GM06990 (cell line): Measurements from ENCODE around the gene FAM120A.

Experiments
- DNase-seq: peaks from one replicate; pipeline ENCODE4 v3.0.0-alpha.2; 2011; ENCODE audit not compliant: insufficient read length; ENCODE audit errors: extremely low read depth
- H3K27me3 ChIP-seq: replicated peaks from 2 replicates; pipeline ENCODE4 v1.6.0; 2011; ENCODE audit warnings: low read length; ENCODE audit not compliant: control insufficient read depth, insufficient read depth
- H3K36me3 ChIP-seq: 2 replicates; pipeline ENCODE4 v1.5.1; 2011; ENCODE audit warnings: low read length; ENCODE audit not compliant: control insufficient read depth, insufficient read depth
- H3K4me3 ChIP-seq: replicated peaks from 2 replicates; pipeline ENCODE4 v1.5.1; 2011; ENCODE audit warnings: low read depth, mild to moderate bottlenecking, control low read depth, low read length
- TF ChIP-seq, protein P1 (sequence below): IDR thresholded peaks from 2 replicates; pipeline ENCODE4 v1.5.1; 2011; ENCODE audit warnings: low read length, control low read depth, mild to moderate bottlenecking, inconsistent platforms; ENCODE audit not compliant: insufficient read depth, poor library complexity, severe bottlenecking

The FAM120A gene

DNA sequence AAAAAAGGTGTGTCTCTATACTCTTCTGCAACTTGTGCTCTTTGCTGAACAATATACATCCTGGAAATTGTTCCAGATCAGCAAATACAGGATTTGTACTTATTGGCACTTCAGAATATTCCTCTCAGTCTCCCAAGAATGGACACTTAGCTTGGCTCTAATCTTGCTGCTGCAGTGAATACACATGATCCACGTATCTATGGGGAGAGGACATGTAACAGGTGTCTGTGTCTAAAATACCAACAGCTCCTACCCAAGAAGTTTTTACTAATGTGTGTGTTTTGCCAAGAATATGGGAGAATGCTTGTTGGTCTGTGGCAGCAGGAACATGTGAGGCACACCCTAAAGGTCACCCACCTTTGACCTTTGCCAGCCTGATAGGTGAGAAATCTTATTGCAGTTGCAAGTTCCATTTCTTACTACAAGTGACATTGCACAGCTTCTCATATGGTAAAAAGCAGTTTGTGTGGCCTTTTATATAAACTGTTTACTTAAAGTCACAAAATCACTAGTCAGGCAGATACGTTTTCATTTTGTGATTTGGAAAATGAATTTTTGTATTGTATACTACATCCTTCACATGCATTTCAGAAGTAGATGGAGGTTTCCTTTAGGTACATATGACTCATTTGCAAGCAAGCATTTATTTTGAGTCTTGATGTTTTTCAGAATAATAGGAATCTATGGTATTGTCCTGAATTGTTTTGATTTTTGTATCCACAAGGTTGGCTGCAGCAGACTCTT lies 160.7 kb downstream of the FAM120A start:
- TF ChIP-seq, protein P1, sequence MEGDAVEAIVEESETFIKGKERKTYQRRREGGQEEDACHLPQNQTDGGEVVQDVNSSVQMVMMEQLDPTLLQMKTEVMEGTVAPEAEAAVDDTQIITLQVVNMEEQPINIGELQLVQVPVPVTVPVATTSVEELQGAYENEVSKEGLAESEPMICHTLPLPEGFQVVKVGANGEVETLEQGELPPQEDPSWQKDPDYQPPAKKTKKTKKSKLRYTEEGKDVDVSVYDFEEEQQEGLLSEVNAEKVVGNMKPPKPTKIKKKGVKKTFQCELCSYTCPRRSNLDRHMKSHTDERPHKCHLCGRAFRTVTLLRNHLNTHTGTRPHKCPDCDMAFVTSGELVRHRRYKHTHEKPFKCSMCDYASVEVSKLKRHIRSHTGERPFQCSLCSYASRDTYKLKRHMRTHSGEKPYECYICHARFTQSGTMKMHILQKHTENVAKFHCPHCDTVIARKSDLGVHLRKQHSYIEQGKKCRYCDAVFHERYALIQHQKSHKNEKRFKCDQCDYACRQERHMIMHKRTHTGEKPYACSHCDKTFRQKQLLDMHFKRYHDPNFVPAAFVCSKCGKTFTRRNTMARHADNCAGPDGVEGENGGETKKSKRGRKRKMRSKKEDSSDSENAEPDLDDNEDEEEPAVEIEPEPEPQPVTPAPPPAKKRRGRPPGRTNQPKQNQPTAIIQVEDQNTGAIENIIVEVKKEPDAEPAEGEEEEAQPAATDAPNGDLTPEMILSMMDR, result no peak
- no peak overlapping the region for H3K4me3 ChIP-seq
- H3K36me3 ChIP-seq, result no peaks in the 10 kb centered on the region
- no peak for DNase-seq
- no peaks in the 10 kb centered on the region for H3K27me3 ChIP-seq

DNA sequence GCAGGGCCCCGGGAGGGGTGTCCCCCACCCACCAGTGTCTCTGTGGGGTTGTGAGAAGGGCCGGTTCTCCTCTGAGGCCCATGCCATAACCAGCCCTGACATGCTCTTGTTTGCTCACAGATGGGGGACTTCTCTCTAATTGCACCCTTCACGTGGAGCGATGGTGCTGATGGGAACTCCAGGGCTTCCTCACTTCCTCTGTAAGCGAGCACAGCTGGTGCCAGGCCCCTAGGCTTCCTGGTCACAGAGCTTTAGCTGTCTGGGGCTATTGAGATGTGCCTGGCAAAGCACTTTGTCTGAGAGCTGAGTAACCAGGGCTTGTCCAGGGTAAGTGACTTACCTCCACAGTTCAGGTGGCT lies 161.3 kb downstream of the FAM120A start:
- no peaks in the 10 kb centered on the region for H3K27me3 ChIP-seq
- TF ChIP-seq, protein P1, result no peak
- DNase-seq, result peak; percentile 33
- no peaks in the 10 kb centered on the region for H3K36me3 ChIP-seq
- H3K4me3 ChIP-seq, result no peak overlapping the region; the same call in 1 of the 2 replicates

DNA sequence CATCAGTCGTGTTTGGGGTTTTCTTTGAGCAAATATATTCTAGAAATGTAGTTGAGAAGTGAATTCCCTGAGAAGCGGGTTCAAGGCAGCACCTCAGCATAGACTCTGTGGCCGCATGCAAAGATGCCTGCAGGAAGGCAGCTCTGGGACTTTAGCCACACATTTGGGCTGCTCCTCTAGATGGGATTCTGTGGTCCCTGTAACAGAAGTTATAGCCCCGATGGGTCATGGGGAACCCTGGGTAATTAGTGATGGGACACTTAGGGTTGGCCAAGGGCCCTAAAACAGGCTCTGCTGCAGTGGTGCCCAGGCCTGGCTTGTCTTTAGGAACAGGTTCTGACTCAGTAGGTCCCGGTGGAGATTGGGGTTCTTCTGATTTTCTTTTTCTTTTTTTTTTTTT lies 161.7 kb downstream of the FAM120A start:
- Histone ChIP-seq H3K27me3 (no peaks in the 10 kb centered on the region), H3K4me3 (no peak overlapping the region), H3K36me3 (no peaks in the 10 kb centered on the region)
- TF ChIP-seq, protein P1, result no peak
- no peak for DNase-seq

- TF ChIP-seq, protein P1, result no peak
- Histone ChIP-seq H3K27me3 (no peaks in the 10 kb centered on the region), H3K36me3 (no peaks in the 10 kb centered on the region), H3K4me3 (no peak overlapping the region)
- no peak for DNase-seq
Observed at GRCh38 chr9:93613791-93614190, 162.3 kb downstream of the FAM120A start.

- no peak for DNase-seq
- TF ChIP-seq, protein P1, result no peak
- Histone ChIP-seq H3K4me3 (no peak overlapping the region), H3K27me3 (no peaks in the 10 kb centered on the region), H3K36me3 (no peaks in the 10 kb centered on the region)
Observed at GRCh38 chr9:93614830-93615468, 163.5 kb downstream of the FAM120A start.
